Measurements from ENCODE around the gene POLG.

DNA sequence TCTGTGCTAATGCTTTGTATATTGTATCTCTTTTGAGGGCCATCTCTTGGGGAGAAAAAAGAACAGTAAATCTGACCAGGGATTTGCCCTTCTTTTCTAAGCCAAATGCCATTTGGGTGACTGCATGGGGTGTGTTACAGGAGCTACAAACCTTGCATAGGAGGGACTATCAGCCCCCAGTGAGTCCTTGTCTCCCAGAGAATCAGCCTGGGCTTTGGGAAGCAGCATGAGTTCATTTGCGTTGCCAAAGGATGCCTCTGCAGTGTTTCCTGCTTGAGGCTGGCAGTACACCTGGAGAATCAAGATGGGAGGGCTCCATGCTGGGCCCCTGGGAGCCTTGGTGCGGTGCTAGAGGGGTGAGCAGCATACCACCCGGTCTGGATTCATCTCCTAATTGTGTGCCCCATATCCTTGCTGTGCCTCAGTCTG, 49.6 kb upstream of the POLG start:
- TF ChIP-seq, protein P1, sequence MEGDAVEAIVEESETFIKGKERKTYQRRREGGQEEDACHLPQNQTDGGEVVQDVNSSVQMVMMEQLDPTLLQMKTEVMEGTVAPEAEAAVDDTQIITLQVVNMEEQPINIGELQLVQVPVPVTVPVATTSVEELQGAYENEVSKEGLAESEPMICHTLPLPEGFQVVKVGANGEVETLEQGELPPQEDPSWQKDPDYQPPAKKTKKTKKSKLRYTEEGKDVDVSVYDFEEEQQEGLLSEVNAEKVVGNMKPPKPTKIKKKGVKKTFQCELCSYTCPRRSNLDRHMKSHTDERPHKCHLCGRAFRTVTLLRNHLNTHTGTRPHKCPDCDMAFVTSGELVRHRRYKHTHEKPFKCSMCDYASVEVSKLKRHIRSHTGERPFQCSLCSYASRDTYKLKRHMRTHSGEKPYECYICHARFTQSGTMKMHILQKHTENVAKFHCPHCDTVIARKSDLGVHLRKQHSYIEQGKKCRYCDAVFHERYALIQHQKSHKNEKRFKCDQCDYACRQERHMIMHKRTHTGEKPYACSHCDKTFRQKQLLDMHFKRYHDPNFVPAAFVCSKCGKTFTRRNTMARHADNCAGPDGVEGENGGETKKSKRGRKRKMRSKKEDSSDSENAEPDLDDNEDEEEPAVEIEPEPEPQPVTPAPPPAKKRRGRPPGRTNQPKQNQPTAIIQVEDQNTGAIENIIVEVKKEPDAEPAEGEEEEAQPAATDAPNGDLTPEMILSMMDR (IDR thresholded peaks at IDR 0.05), result no peak
- TF ChIP-seq POLR2A (IDR thresholded peaks at IDR 0.05) (no peak), EP300 (IDR thresholded peaks at IDR 0.05) (no peak)
